Lower lobe of right lung (tissue), 2 donors: ENCODE data around the gene SAMD4B. TPM values are rescaled to one million over a fixed set of nuclear protein-coding genes. Genes with fewer than 3 reads are reported as not detected.
A peak's percentile ranks its signal among the peaks of the same experiment; 100 is the strongest.

ENCODE experiments used
- ATAC-seq, 2 donors: fragments of 200-7000 bp; cut with Tn5 transposase; one replicate each; pipeline ENCODE4 v1.9.1; 2020 to 2022; ENCODE audit warnings: mild to moderate bottlenecking in 2 of 2, moderate library complexity in 2 of 2
- DNase-seq: peaks from one replicate; pipeline ENCODE4 v3.0.0-alpha.2; 2020
- H3K27ac ChIP-seq: fragments of 200-600 bp; one replicate; pipeline ENCODE4 v1.8.0; 2022
- H3K27me3 ChIP-seq: fragments of 200-600 bp; one replicate; pipeline ENCODE4 v1.8.0; 2022; ENCODE audit warnings: low read depth
- H3K36me3 ChIP-seq: fragments of 200-600 bp; one replicate; pipeline ENCODE4 v1.8.0; 2022; ENCODE audit warnings: mild to moderate bottlenecking
- H3K4me1 ChIP-seq: fragments of 200-600 bp; one replicate; pipeline ENCODE4 v1.8.0; 2022
- H3K4me3 ChIP-seq: fragments of 200-600 bp; one replicate; pipeline ENCODE4 v1.8.0; 2022; ENCODE audit warnings: mild to moderate bottlenecking
- H3K9me3 ChIP-seq: fragments of 200-600 bp; one replicate; pipeline ENCODE4 v1.8.0; 2022
- intact Hi-C: fragments of 100-400 bp; cut with DNase I; formaldehyde crosslinking; loops from one replicate; pipeline ENCODE4 v1.11.0; 2022
- total RNA-seq: library from RNA; stranded (reverse); fragmentation: NEBNext Ultra II Directional; extraction: Animal tissue kit (Norgen Biotek cat#: 25700); gene quantifications from one replicate; pipeline ENCODE4 v1.2.1, GENCODE V29; 2021
- TF ChIP-seq, protein P1 (sequence below): fragments of 200-600 bp; IDR thresholded peaks from one replicate; pipeline ENCODE4 v1.8.0; 2022; ENCODE audit warnings: antibody characterized with exemption, mild to moderate bottlenecking
- donor health status: DM: no; HTN: yes; CAD: no; lungs with severe emphysema.

Gene SAMD4B
- total RNA-seq, 1 donor from 2014 or later, result 74.4 TPM

DNA sequence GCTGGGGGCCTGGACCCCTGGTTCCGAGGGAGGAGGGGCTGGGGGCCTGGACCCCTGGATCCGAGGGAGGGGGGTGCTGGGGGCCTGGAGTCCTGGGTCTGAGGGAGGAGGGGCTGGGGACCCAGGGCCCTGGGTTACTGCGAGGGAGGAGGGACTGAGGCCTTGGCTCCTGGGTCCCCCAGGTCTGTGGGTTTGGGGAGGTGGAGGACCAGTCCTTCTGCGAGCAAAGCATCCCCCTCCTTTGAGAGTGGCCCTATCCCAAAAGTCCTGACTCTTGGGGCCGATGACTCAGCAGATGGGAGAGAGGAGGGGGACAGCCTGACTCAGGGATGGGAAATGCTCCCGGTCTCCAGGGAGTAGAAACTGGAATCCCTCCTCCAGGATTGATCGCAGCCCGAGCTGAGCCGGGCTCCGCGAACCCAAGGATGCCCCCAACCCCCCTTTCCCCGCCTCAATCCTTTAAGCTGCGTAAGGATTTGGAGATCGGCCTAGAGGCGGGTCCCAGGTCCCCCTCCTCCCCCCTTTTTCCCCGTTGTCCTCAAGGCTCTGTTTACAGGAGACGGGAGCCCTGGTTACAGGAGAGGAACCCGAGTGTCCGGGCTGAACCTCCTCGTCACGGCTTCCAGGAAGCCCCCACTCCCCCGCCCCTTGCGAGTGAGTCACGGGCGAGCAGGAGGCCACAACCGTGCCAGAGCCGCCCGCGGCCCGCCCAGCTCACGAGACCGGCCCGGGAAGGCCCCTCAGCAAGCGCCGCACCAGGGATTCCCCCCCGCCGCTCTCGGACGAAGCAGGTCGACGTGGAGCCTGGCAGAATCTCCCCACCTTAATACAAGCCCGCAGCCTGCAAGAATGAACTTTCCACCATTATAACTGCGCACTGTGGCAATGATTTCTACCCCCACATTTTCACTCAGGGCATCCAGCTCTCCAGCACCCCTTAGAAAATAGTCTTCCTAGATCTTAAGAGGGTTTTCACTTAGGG, 61.4 kb downstream of the SAMD4B start:
- ATAC-seq (peak; percentile 54 to 75), DNase-seq (peak; percentile 99)
- TF ChIP-seq, protein P1, sequence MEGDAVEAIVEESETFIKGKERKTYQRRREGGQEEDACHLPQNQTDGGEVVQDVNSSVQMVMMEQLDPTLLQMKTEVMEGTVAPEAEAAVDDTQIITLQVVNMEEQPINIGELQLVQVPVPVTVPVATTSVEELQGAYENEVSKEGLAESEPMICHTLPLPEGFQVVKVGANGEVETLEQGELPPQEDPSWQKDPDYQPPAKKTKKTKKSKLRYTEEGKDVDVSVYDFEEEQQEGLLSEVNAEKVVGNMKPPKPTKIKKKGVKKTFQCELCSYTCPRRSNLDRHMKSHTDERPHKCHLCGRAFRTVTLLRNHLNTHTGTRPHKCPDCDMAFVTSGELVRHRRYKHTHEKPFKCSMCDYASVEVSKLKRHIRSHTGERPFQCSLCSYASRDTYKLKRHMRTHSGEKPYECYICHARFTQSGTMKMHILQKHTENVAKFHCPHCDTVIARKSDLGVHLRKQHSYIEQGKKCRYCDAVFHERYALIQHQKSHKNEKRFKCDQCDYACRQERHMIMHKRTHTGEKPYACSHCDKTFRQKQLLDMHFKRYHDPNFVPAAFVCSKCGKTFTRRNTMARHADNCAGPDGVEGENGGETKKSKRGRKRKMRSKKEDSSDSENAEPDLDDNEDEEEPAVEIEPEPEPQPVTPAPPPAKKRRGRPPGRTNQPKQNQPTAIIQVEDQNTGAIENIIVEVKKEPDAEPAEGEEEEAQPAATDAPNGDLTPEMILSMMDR, result no peak
- peak overlapping the region; percentile 61 for H3K4me3 ChIP-seq
- peaks cover 55% of the 10 kb centered on the region for H3K4me1 ChIP-seq
- no peaks in the 10 kb centered on the region for H3K27me3 ChIP-seq
- H3K27ac ChIP-seq, result peak overlapping the region; percentile 100
- peaks cover 13% of the 10 kb centered on the region for H3K36me3 ChIP-seq
- H3K9me3 ChIP-seq, result no peaks in the 10 kb centered on the region
- intact Hi-C loops, result no loop called here

DNA sequence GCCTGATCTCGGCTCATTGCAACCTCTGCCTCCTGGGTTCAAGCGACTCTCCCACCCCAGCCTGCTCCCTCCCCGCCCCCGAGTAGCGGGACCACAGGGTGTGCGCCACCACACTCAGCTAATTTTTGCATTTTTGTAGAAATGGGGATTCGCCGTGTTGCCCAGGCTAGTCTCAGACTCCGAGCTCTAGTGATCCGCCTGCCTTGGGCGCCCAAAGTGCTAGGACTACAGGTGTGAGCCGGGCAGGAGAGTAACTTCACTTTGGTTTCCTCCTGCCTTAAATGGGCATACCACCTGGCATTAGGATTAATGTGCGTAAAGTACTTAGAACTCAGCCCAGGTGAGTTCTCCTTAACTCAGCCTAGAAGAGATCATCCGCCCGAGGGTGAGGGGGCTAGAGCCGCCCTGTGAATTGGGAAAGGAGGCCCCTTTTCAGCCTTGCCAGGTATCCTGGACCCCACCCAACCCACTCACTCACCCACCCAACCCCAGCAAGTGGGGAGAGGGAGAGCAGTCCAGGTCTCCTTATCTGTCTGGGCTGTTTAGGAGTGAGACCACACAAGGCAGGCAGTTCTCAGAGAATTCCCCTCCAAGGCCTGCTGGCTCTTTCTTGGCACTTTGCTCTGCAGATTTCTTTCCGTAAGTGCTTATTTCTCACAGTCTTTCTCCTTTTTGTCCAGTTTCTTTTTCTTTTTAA, 63.2 kb downstream of the SAMD4B start:
- DNase-seq (no peak), ATAC-seq (no peak)
- Histone ChIP-seq H3K4me1 (peaks cover 44% of the 10 kb centered on the region), H3K27me3 (no peaks in the 10 kb centered on the region), H3K36me3 (peaks cover 16% of the 10 kb centered on the region), H3K27ac (peak overlapping the region; percentile 100), H3K4me3 (peak overlapping the region; percentile 97), H3K9me3 (no peaks in the 10 kb centered on the region)
- TF ChIP-seq, protein P1, result no peak
- intact Hi-C loops, result no loop called here

DNA sequence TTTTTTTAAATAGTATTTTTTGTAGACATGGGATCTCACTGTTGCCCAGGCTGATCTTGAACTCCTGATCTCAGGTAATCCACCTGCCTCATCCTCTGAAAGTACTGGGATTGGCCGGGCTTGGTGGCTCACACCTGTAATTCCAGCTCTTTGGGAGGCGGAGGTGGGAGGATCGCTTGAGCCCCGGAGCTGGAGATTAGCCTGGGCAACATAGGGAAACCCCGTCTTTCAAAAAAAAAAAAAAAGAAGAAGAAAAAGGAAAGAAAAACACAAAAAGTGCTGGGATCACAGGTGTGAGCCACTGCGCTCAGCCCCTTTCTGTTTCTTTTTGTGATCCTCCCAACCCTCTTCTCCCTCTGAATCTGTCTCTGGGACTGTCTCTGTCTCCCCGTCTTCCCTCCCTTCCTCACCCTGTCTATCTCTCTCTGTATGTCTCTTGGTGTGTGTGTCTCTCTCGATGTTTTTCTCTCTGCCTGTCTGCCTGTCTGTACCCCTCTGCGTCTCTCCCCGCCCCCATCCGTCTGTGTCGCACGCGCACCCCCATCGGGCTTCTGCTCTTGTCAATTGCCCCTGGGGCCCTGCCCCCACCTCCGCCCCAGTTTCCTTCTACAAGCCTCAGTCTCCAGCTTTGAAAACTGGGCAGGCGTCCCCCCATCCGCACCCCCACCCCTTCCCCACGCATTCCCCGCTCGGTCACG, 63.9 kb downstream of the SAMD4B start:
- TF ChIP-seq, protein P1, result no peak
- no peak for ATAC-seq
- H3K27me3 ChIP-seq, result no peaks in the 10 kb centered on the region
- H3K4me1 ChIP-seq, result peaks cover 46% of the 10 kb centered on the region
- no peak for DNase-seq
- peak overlapping the region; percentile 97 for H3K4me3 ChIP-seq
- intact Hi-C loops, result no loop called here
- H3K36me3 ChIP-seq, result peaks cover 16% of the 10 kb centered on the region
- peak overlapping the region; percentile 100 for H3K27ac ChIP-seq
- no peaks in the 10 kb centered on the region for H3K9me3 ChIP-seq

DNA sequence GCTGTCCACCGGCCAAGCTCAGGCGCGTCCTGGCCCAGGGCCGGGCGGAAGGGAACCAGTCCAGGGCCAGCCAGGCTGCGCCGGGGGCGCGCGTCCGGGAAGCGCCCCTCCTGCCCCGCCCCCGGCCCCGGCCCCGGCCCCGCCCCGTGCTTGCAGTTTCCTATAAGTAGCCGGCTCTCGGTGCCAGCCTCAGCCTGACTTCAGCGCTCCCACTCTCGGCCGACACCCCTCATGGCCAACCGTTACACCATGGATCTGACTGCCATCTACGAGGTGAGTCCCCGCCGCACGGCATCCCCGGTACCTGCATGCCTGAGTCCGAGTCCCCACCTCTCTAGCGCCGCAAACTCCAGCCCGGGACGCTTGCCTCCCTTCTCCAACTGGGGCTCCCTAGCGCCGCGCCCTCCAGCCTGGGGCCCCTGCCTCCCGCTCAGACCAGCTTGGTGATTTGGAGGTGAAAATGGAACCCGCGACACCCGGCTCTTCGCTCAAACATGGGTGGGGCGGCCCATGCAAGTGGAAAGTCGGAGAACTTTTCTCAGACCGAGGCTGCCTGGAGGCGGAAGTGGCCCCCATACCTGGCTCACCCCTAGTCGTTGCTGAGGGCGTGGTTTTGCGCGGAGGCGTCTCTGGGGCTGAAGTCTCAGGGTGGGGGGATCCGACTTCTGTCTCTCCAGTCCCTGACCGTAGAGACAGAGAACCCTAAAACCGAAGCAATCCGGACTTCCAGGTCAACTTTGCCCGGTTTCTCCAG, 64.6 kb downstream of the SAMD4B start, which contains the start of gene ZFP36:
ZFP36 (plus strand) TSS at position 192 of the 754 bp plus-strand sequence; CDS start at position 250, 58 bp downstream.
- intact Hi-C loops, result no loop called here

More for the DNA sequence above, 64.6 kb downstream of the SAMD4B start, which contains the start of gene ZFP36:
- H3K4me3 ChIP-seq, result peak within 1 kb of the TSS; percentile 97
- TF ChIP-seq, protein P1, result no peak
- no peaks in the 10 kb centered on the region for H3K27me3 ChIP-seq
- ATAC-seq (peak; percentile 28 to 56), DNase-seq (peak; percentile 92)
- H3K27ac ChIP-seq, result peak within 1 kb of the TSS; percentile 100
- H3K9me3 ChIP-seq, result no peaks in the 10 kb centered on the region
- H3K36me3 ChIP-seq, result peaks cover 16% of the 10 kb centered on the region
- H3K4me1 ChIP-seq, result peaks cover 44% of the 10 kb centered on the region
